ENCODE data around the gene ZNRD2.

The ZNRD2 gene

GRCh38 chr11:65581928-65582327, 11.7 kb downstream of the ZNRD2 start:
- no peak for DNase-seq (ENCODE audit: low spot score in 2 of 2)
- Mint-ChIP-seq H3K9me3 (no peaks in the 10 kb centered on the region), H3K4me3 (no peak overlapping the region), H3K4me1 (peaks cover 70% of the 10 kb centered on the region), H3K36me3 (peaks cover 94% of the 10 kb centered on the region), H3K27ac (peak overlapping the region; percentile 94)
- no peak for ATAC-seq

GRCh38 chr11:65583589-65583988, 13.3 kb downstream of the ZNRD2 start:
- no peak for ATAC-seq

GRCh38 chr11:65584106-65584505, 13.8 kb downstream of the ZNRD2 start:
- Mint-ChIP-seq H3K4me1 (peaks cover 78% of the 10 kb centered on the region), H3K36me3 (peaks cover 94% of the 10 kb centered on the region), H3K4me3 (no peak overlapping the region), H3K9me3 (no peaks in the 10 kb centered on the region), H3K27ac (peak overlapping the region; percentile 94)
- DNase-seq (ENCODE audit: low spot score in 2 of 2), result no peak
- ATAC-seq, result no peak

More at GRCh38 chr11:65583589-65583988, 13.3 kb downstream of the ZNRD2 start:
- H3K4me1 Mint-ChIP-seq, result peaks cover 76% of the 10 kb centered on the region
- DNase-seq (ENCODE audit: low spot score in 2 of 2), result no peak
- no peaks in the 10 kb centered on the region for H3K9me3 Mint-ChIP-seq
- H3K4me3 Mint-ChIP-seq, result no peak overlapping the region
- H3K27ac Mint-ChIP-seq, result peak overlapping the region; percentile 94
- H3K36me3 Mint-ChIP-seq, result peaks cover 94% of the 10 kb centered on the region

- Mint-ChIP-seq H3K27ac (peak overlapping the region; percentile 94), H3K9me3 (no peaks in the 10 kb centered on the region), H3K36me3 (peaks cover 94% of the 10 kb centered on the region), H3K4me1 (peaks cover 83% of the 10 kb centered on the region), H3K4me3 (no peak overlapping the region)
- DNase-seq (ENCODE audit: low spot score in 2 of 2) (no peak), ATAC-seq (no peak)
Measured at GRCh38 chr11:65584723-65585171, 14.5 kb downstream of the ZNRD2 start.

- DNase-seq (ENCODE audit: low spot score in 2 of 2) (no peak), ATAC-seq (no peak)
- Mint-ChIP-seq H3K4me3 (peak overlapping the region; percentile 80), H3K27ac (peak overlapping the region; percentile 96), H3K4me1 (peaks cover 85% of the 10 kb centered on the region), H3K9me3 (no peaks in the 10 kb centered on the region), H3K36me3 (peaks cover 94% of the 10 kb centered on the region)
Measured at GRCh38 chr11:65585396-65586246, 15.3 kb downstream of the ZNRD2 start.

- Mint-ChIP-seq H3K36me3 (peaks cover 94% of the 10 kb centered on the region), H3K4me1 (peaks cover 82% of the 10 kb centered on the region), H3K27ac (peak overlapping the region; percentile 96), H3K4me3 (peak overlapping the region; percentile 80), H3K9me3 (no peaks in the 10 kb centered on the region)
- DNase-seq (ENCODE audit: low spot score in 2 of 2), result no peak
- ATAC-seq, result no peak
Measured at GRCh38 chr11:65586247-65586630, 16.0 kb downstream of the ZNRD2 start.

GRCh38 chr11:65586676-65587075, 16.4 kb downstream of the ZNRD2 start:
- H3K4me3 Mint-ChIP-seq, result peak overlapping the region; percentile 80
- peaks cover 80% of the 10 kb centered on the region for H3K4me1 Mint-ChIP-seq
- no peak for DNase-seq (ENCODE audit: low spot score in 2 of 2)
- no peaks in the 10 kb centered on the region for H3K9me3 Mint-ChIP-seq
- no peak for ATAC-seq
- peaks cover 94% of the 10 kb centered on the region for H3K36me3 Mint-ChIP-seq
- H3K27ac Mint-ChIP-seq, result peak overlapping the region; percentile 96

GRCh38 chr11:65588199-65589054, 18.1 kb downstream of the ZNRD2 start:
- ATAC-seq, result peak; percentile 90
- peak overlapping the region; percentile 96 for H3K27ac Mint-ChIP-seq
- no peaks in the 10 kb centered on the region for H3K9me3 Mint-ChIP-seq
- peak; percentile 60 to 93 for DNase-seq (ENCODE audit: low spot score in 2 of 2)
- H3K36me3 Mint-ChIP-seq, result peaks cover 87% of the 10 kb centered on the region
- peaks cover 69% of the 10 kb centered on the region for H3K4me1 Mint-ChIP-seq
- peak overlapping the region; percentile 80 for H3K4me3 Mint-ChIP-seq

GRCh38 chr11:65589444-65590239, 19.4 kb downstream of the ZNRD2 start:
- Mint-ChIP-seq H3K27ac (peak overlapping the region; percentile 96), H3K36me3 (peaks cover 87% of the 10 kb centered on the region), H3K9me3 (no peaks in the 10 kb centered on the region), H3K4me1 (peaks cover 69% of the 10 kb centered on the region), H3K4me3 (peak overlapping the region; percentile 80)
- peak; percentile 55 for ATAC-seq
- DNase-seq (ENCODE audit: low spot score in 2 of 2), result peak in 1 of 2 donors; percentile 73

GRCh38 chr11:65590240-65590738, 20.0 kb downstream of the ZNRD2 start:
- peaks cover 75% of the 10 kb centered on the region for H3K4me1 Mint-ChIP-seq
- H3K27ac Mint-ChIP-seq, result peak overlapping the region; percentile 71
- H3K36me3 Mint-ChIP-seq, result peaks cover 92% of the 10 kb centered on the region
- no peak for ATAC-seq
- H3K9me3 Mint-ChIP-seq, result no peaks in the 10 kb centered on the region
- no peak overlapping the region for H3K4me3 Mint-ChIP-seq
- DNase-seq (ENCODE audit: low spot score in 2 of 2), result no peak

- no peak overlapping the region for H3K27ac Mint-ChIP-seq
- no peak overlapping the region for H3K4me3 Mint-ChIP-seq
- ATAC-seq (no peak), DNase-seq (ENCODE audit: low spot score in 2 of 2) (no peak)
- H3K4me1 Mint-ChIP-seq, result peaks cover 66% of the 10 kb centered on the region
- H3K36me3 Mint-ChIP-seq, result peaks cover 92% of the 10 kb centered on the region
- no peaks in the 10 kb centered on the region for H3K9me3 Mint-ChIP-seq
Measured at GRCh38 chr11:65591939-65592857, 21.9 kb downstream of the ZNRD2 start.

- Mint-ChIP-seq H3K9me3 (no peaks in the 10 kb centered on the region), H3K4me3 (no peak overlapping the region), H3K36me3 (peaks cover 92% of the 10 kb centered on the region), H3K27ac (peak overlapping the region; percentile 48), H3K4me1 (peaks cover 58% of the 10 kb centered on the region)
- ATAC-seq (no peak), DNase-seq (ENCODE audit: low spot score in 2 of 2) (no peak)
Measured at GRCh38 chr11:65592858-65593517, 22.7 kb downstream of the ZNRD2 start.

GRCh38 chr11:65593518-65594414, 23.5 kb downstream of the ZNRD2 start:
- ATAC-seq (peak; percentile 51), DNase-seq (ENCODE audit: low spot score in 2 of 2) (peak in 1 of 2 donors; percentile 71)
- H3K36me3 Mint-ChIP-seq, result peaks cover 92% of the 10 kb centered on the region
- no peaks in the 10 kb centered on the region for H3K9me3 Mint-ChIP-seq
- no peak overlapping the region for H3K4me3 Mint-ChIP-seq
- peaks cover 50% of the 10 kb centered on the region for H3K4me1 Mint-ChIP-seq
- H3K27ac Mint-ChIP-seq, result peak overlapping the region; percentile 48

Measured in stimulated activated effector memory CD8-positive, alpha-beta T cell treated with anti-CD3 and anti-CD28 coated beads, Interleukin-12 subunit alpha, Interleukin-12 subunit beta, amount 100 ng/mL, for 72 hours (primary cell).